ENCODE results near the gene ERC2.

Gene ERC2

GRCh38 chr3:55902221-55902900 is 565.9 kb downstream of the ERC2 start:
- no peak for DNase-seq

- DNase-seq: no peak
These were observed 568.4 kb downstream of the ERC2 start for GRCh38 chr3:55899887-55900286.

GRCh38 chr3:55897573-55898224 is 570.6 kb downstream of the ERC2 start:
- no peak for DNase-seq

- DNase-seq: no peak
These were observed 572.2 kb downstream of the ERC2 start for GRCh38 chr3:55895897-55896566.

- no peak for DNase-seq
These were observed 573.7 kb downstream of the ERC2 start for GRCh38 chr3:55894605-55895004.

- DNase-seq: no peak
These were observed 575.1 kb downstream of the ERC2 start for GRCh38 chr3:55893045-55893664.

GRCh38 chr3:55891106-55891505 is 577.2 kb downstream of the ERC2 start:
- DNase-seq: no peak

GRCh38 chr3:55888282-55888885 is 579.9 kb downstream of the ERC2 start:
- no peak for DNase-seq

- no peak for DNase-seq
These were observed 582.5 kb downstream of the ERC2 start for GRCh38 chr3:55885721-55886120.

GRCh38 chr3:55884491-55885285 is 583.6 kb downstream of the ERC2 start:
- DNase-seq: no peak

GRCh38 chr3:55884066-55884465 is 584.2 kb downstream of the ERC2 start:
- no peak for DNase-seq

GRCh38 chr3:55882006-55882405 is 586.3 kb downstream of the ERC2 start:
- DNase-seq: no peak

GRCh38 chr3:55880357-55880756 is 587.9 kb downstream of the ERC2 start:
- DNase-seq: no peak

- DNase-seq: no peak
These were observed 588.4 kb downstream of the ERC2 start for GRCh38 chr3:55879901-55880331.

- DNase-seq: no peak
These were observed 590.6 kb downstream of the ERC2 start for GRCh38 chr3:55877703-55878102.

GRCh38 chr3:55876560-55876959 is 591.7 kb downstream of the ERC2 start:
- DNase-seq: no peak

GRCh38 chr3:55875113-55875512 is 593.2 kb downstream of the ERC2 start:
- DNase-seq: no peak

GRCh38 chr3:55873523-55874254 is 594.6 kb downstream of the ERC2 start:
- no peak for DNase-seq

- DNase-seq: no peak
These were observed 597.7 kb downstream of the ERC2 start for GRCh38 chr3:55870594-55870993.

GRCh38 chr3:55868347-55868746 is 599.9 kb downstream of the ERC2 start:
- DNase-seq: no peak

- DNase-seq: no peak
These were observed 605.2 kb downstream of the ERC2 start for GRCh38 chr3:55863028-55863427.
